GM23338 (cell line): ENCODE measurements around the gene TRPM7. TPM values are rescaled to one million over a fixed set of nuclear protein-coding genes. Genes with fewer than 3 reads are reported as not detected.

Experiments used
- ATAC-seq: fragments of 200-7000 bp; cut with Tn5 transposase; 3 replicates; pipeline ENCODE4 v1.9.1; 2020
- DNase-seq: peaks from one replicate; pipeline ENCODE4 v3.0.0-alpha.2; 2015; ENCODE audit warnings: low spot score
- H2AFZ ChIP-seq: fragments of 200-600 bp; sonication (generic); 2 replicates; pipeline ENCODE4 v1.8.0; 2016; ENCODE audit warnings: antibody characterized with exemption, mild to moderate bottlenecking, moderate library complexity
- H3F3A ChIP-seq: fragments of 200-600 bp; sonication (generic); replicated peaks from 2 replicates; pipeline ENCODE4 v1.8.0; 2017; ENCODE audit warnings: antibody characterized with exemption, mixed run types, low read depth
- H3K27ac ChIP-seq: fragments of 200-600 bp; sonication (generic); 2 replicates; pipeline ENCODE4 v1.6.1; 2016; ENCODE audit warnings: low read depth
- H3K27me3 ChIP-seq: fragments of 200-600 bp; sonication (generic); 2 replicates; pipeline ENCODE4 v1.8.0; 2016; ENCODE audit warnings: mild to moderate bottlenecking, mixed run types, moderate library complexity; ENCODE audit not compliant: insufficient read depth
- H3K36me3 ChIP-seq: fragments of 200-600 bp; sonication (generic); 2 replicates; pipeline ENCODE4 v1.8.0; 2016; ENCODE audit warnings: mild to moderate bottlenecking; ENCODE audit not compliant: insufficient read depth
- H3K4me1 ChIP-seq: fragments of 200-600 bp; sonication (generic); 2 replicates; pipeline ENCODE4 v1.8.0; 2016; ENCODE audit warnings: mild to moderate bottlenecking, moderate library complexity; ENCODE audit not compliant: insufficient read depth
- H3K4me2 ChIP-seq: fragments of 200-600 bp; sonication (generic); 2 replicates; pipeline ENCODE4 v1.7.1; 2017; ENCODE audit warnings: mixed run types
- H3K4me3 ChIP-seq: fragments of 200-600 bp; sonication (generic); 2 replicates; pipeline ENCODE4 v1.6.1; 2016; ENCODE audit warnings: mixed run types
- H3K79me2 ChIP-seq: fragments of 200-600 bp; sonication (generic); replicated peaks from 2 replicates; pipeline ENCODE4 v1.8.0; 2017; ENCODE audit warnings: mild to moderate bottlenecking; ENCODE audit not compliant: insufficient read depth
- H3K9me2 ChIP-seq: fragments of 200-600 bp; sonication (generic); 2 replicates; pipeline ENCODE4 v1.8.0; 2017; ENCODE audit not compliant: insufficient read depth
- H4K20me1 ChIP-seq: fragments of 200-600 bp; sonication (generic); replicated peaks from 2 replicates; pipeline ENCODE4 v1.8.0; 2017; ENCODE audit warnings: mild to moderate bottlenecking; ENCODE audit not compliant: insufficient read depth
- H3K27ac Mint-ChIP-seq: 2 replicates; pipeline ENCODE4 v1.8.0; 2020; ENCODE audit warnings: inconsistent platforms, mild to moderate bottlenecking, moderate library complexity, mixed read lengths
- H3K27me3 Mint-ChIP-seq: 3 replicates; pipeline ENCODE4 v1.8.0; 2022; ENCODE audit warnings: low read depth, mild to moderate bottlenecking, moderate library complexity, mixed read lengths, inconsistent platforms; ENCODE audit not compliant: insufficient read depth, poor library complexity
- H3K36me3 Mint-ChIP-seq: 3 replicates; pipeline ENCODE4 v1.8.0; 2021; ENCODE audit warnings: low read depth, mild to moderate bottlenecking, inconsistent platforms, moderate library complexity, mixed read lengths
- H3K4me1 Mint-ChIP-seq: 3 replicates; pipeline ENCODE4 v1.8.0; 2020; ENCODE audit warnings: mild to moderate bottlenecking, inconsistent platforms, mixed read lengths
- H3K4me3 Mint-ChIP-seq: 3 replicates; pipeline ENCODE4 v1.8.0; 2021; ENCODE audit warnings: moderate library complexity, mild to moderate bottlenecking, inconsistent platforms, mixed read lengths
- H3K9me3 Mint-ChIP-seq: 3 replicates; pipeline ENCODE4 v1.8.0; 2020; ENCODE audit warnings: moderate library complexity, mild to moderate bottlenecking, inconsistent platforms, mixed read lengths
- CREB1 ChIP-seq: fragments of 250-450 bp; sonication (Bioruptor Pico); IDR thresholded peaks from 2 replicates; pipeline ENCODE4 v1.5.0; 2020; ENCODE audit warnings: low read depth, mild to moderate bottlenecking, moderate library complexity
- CTCF ChIP-seq, 2 experiments: fragments of 200-600 bp in 1 of 2; sonication (generic) in 1 of 2; conservative IDR thresholded peaks; 2 replicates each; pipeline versions ENCODE4 v1.5.1 to v1.6.1; 2016 to 2017; ENCODE audit warnings: antibody characterized with exemption in 2 of 2, low read depth in 2 of 2, mild to moderate bottlenecking in 2 of 2, moderate library complexity in 1 of 2
- EZH2phosphoT487 ChIP-seq: fragments of 200-600 bp; sonication (generic); IDR thresholded peaks from one replicate; pipeline ENCODE4 v1.8.1; 2018; ENCODE audit warnings: antibody characterized with exemption; ENCODE audit not compliant: unreplicated experiment
- POLR2AphosphoS5 ChIP-seq: IDR thresholded peaks from 2 replicates; pipeline ENCODE4 v1.6.1; 2016; ENCODE audit warnings: antibody characterized with exemption, low read depth
- REST ChIP-seq: IDR thresholded peaks from one replicate; pipeline ENCODE4 v1.6.1; 2018; ENCODE audit warnings: antibody characterized with exemption; ENCODE audit not compliant: unreplicated experiment
- ZNF462 ChIP-seq: fragments of 250-450 bp; sonication (Bioruptor Pico); IDR thresholded peaks from 2 replicates; pipeline ENCODE4 v1.5.0; 2020; ENCODE audit warnings: mild to moderate bottlenecking, moderate library complexity
- polyA plus RNA-seq: library from polyadenylated mRNA; unstranded; fragments of >200 nt; fragmentation: Nextera tagmentation; extraction: Ambion mirVana; gene quantifications from 2 replicates; pipeline ENCODE4 v1.2.1, GENCODE V29; 2016
- total RNA-seq: library from RNA; depleted of rRNA; stranded (reverse); fragments of >200 nt; shearing (Covaris generic); gene quantifications from 2 replicates; pipeline ENCODE4 v1.2.3, GENCODE V29; 2014

Gene TRPM7
- total and polyA plus RNA-seq, 2 experiments from 2014 or later, result 8.3 to 41.0 TPM

GRCh38 chr15:50544368-50544767, 142.2 kb downstream of the TRPM7 start (continued):
- no peak for TF ChIP-seq ZNF462 (CRISPR knock-in tag)
- no peak for TF ChIP-seq EZH2phosphoT487
- no peak for TF ChIP-seq CTCF (conservative IDR thresholded peaks at IDR 0.05; ENCODE audit: low read depth in 2 of 2)
- no peak for TF ChIP-seq CREB1 (CRISPR knock-in tag)

- Histone ChIP-seq H3K4me3 (no peak overlapping the region), H3K79me2 (no peaks in the 10 kb centered on the region), H3K36me3 (no peaks in the 10 kb centered on the region), H3K4me2 (no peak overlapping the region), H4K20me1 (no peaks in the 10 kb centered on the region), H3K27ac (no peak overlapping the region), H3K27me3 (no peaks in the 10 kb centered on the region), H2AFZ (peak overlapping the region; percentile 60; the same call in 1 of the 2 replicates), H3K4me1 (no peaks in the 10 kb centered on the region), H3K9me2 (no peaks in the 10 kb centered on the region; the same call in 1 of the 2 replicates), H3F3A (no peaks in the 10 kb centered on the region)
- no peak for ATAC-seq
- no peak for DNase-seq
- Mint-ChIP-seq H3K4me3 (no peak overlapping the region), H3K9me3 (no peaks in the 10 kb centered on the region), H3K27me3 (no peaks in the 10 kb centered on the region), H3K4me1 (peaks cover 3% of the 10 kb centered on the region; the same call in 2 of the 3 replicates), H3K27ac (no peak overlapping the region), H3K36me3 (no peaks in the 10 kb centered on the region)
- no peak for TF ChIP-seq POLR2AphosphoS5
- TF ChIP-seq REST, result no peak
Observed at GRCh38 chr15:50543556-50543955, 143.0 kb downstream of the TRPM7 start.
